ENCODE data around the gene PRRG4.
"Not testable (repeated sequence)": the region's sequence is repeated elsewhere in the genome, so short reads cannot be mapped to it uniquely, and the experiment has no call there.

Gene PRRG4

DNA sequence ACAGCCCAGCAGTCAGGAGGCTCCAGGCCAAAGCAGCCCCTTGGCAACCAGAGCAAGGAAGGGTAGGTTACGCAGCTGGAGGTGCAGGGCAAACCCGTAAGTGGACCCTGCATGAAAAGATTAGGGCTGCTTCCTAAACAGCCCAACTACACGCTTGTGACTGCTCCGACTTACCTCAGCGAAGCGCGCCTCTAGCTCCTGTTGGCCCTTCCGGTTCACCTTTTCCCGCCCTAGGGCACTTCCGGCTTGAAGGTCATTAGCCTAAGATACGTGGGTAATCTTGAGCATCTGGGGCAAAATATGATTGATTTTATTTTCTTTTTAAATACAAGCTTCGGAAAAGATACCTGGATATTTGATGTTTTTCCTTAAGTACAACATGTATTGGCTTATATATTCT, 35.3 kb upstream of the PRRG4 start, which contains the start of gene CCDC73:
Gene CCDC73 (minus strand): TSS at position 224 of the 400 bp plus-strand sequence. CDS start 34,419 bp downstream, outside the sequence.
- no peaks in the 10 kb centered on the region for H3K9me3 ChIP-seq (ENCODE audit: low read depth, low read length)

DNA sequence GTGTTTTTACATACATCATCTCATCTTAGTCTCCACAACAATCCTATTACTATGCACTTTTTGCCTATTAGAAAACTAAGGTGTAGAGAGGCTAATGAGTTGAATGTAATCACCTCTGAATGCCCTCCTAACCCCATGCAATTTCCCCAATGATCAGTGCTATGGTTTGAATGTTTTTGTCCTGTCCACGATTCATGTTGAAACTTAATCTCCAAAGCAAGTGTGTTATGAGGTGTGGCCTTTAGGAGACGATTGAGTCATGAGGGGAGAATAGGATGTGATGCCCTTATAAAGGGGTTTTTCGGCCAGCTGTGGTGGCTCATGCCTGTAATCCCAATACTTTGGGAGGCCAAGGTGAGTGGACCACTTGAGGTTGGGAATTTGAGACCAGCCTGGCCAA, 33.3 kb upstream of the PRRG4 start:
- Histone ChIP-seq H3K4me3 (no peak overlapping the region), H3K9ac (ENCODE audit: insufficient read length) (no peak overlapping the region), H3K36me3 (ENCODE audit: insufficient read depth, low read length) (no peaks in the 10 kb centered on the region), H3K27ac (no peak overlapping the region), H3K9me3 (ENCODE audit: low read depth, low read length) (no peaks in the 10 kb centered on the region)
- DNase-seq (ENCODE audit: low read depth, low spot score) = no peak
- TF ChIP-seq POLR2AphosphoS5 (IDR thresholded peaks at IDR 0.05; ENCODE audit: borderline replicate concordance, low read depth, low read length) = no peak
- TF ChIP-seq EZH2 (IDR thresholded peaks at IDR 0.05) = no peak
- no peak for TF ChIP-seq FOXP2 (optimal IDR thresholded peaks at IDR 0.05; ENCODE audit: control extremely low read depth, extremely low read length, insufficient read depth)

More for the DNA sequence above, 35.3 kb upstream of the PRRG4 start, which contains the start of gene CCDC73:
- TF ChIP-seq POLR2AphosphoS5 (IDR thresholded peaks at IDR 0.05; ENCODE audit: borderline replicate concordance, low read depth, low read length) (no peak), EZH2 (IDR thresholded peaks at IDR 0.05) (no peak), FOXP2 (optimal IDR thresholded peaks at IDR 0.05; ENCODE audit: control extremely low read depth, extremely low read length, insufficient read depth) (no peak)
- H3K9ac ChIP-seq (ENCODE audit: insufficient read length) = no peak within 1 kb of the TSS
- H3K27ac ChIP-seq = no peak within 1 kb of the TSS
- no peak for DNase-seq (ENCODE audit: low read depth, low spot score)
- H3K4me3 ChIP-seq = no peak within 1 kb of the TSS
- H3K36me3 ChIP-seq (ENCODE audit: insufficient read depth, low read length) = no peaks in the 10 kb centered on the region

DNA sequence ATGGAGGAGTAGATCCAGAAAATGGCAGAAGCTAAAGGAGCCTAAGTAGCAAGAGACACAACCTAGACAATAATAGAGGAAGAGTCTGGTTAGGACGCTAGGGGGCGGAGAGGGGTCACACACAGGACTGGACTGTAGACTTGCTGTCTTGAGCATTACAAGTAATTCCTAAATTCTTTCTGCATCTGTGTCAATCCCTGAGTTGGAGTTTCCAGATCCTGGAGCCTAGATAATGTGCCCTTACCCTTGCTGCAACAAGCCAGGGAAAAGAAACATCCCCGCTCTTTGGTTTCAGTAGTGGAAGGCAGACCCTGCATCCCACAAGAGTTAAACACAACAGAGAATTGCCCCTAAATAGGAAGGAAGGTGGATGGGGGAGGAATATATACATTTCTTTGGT, 20.4 kb upstream of the PRRG4 start:
- no peak overlapping the region for H3K4me3 ChIP-seq
- TF ChIP-seq EZH2 (IDR thresholded peaks at IDR 0.05) (no peak), POLR2AphosphoS5 (IDR thresholded peaks at IDR 0.05; ENCODE audit: borderline replicate concordance, low read depth, low read length) (no peak), FOXP2 (optimal IDR thresholded peaks at IDR 0.05; ENCODE audit: control extremely low read depth, extremely low read length, insufficient read depth) (no peak)
- peak; percentile 39 for DNase-seq (ENCODE audit: low read depth, low spot score)
- no peaks in the 10 kb centered on the region for H3K9me3 ChIP-seq (ENCODE audit: low read depth, low read length)
- H3K36me3 ChIP-seq (ENCODE audit: insufficient read depth, low read length) = no peaks in the 10 kb centered on the region
- no peak overlapping the region for H3K9ac ChIP-seq (ENCODE audit: insufficient read length)
- H3K27ac ChIP-seq = no peak overlapping the region

DNA sequence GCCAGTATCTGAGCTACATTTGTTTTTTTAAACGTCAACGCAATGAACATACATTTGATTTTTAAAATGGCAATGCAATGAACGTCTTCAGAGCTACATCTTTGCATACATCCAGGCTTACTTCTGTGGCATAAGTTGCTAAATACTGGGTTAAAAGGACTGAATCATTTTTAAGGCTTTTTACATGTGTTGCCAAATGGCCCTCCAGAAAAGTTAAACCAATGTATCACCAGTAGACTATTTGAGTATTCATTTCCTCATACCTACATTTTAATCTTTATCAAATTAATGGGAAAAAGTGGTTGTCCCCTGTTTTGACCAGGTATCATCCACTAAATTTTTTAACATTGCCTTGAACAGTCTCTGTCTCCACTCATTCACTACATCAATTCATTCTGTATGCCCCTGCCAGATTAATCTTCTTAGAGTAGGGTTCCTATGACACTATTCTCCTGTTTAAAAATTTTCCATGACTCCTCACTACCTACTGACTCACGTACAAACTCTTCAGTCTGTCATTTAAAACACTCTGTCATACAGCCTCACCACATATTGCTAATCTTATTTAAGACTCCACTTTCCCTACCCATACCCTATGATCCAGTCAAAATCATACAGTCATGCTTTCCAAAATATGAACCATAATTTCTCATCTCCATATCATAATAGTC, 12.4 kb upstream of the PRRG4 start:
- H3K4me3 ChIP-seq = no peak overlapping the region
- no peak for TF ChIP-seq EZH2 (IDR thresholded peaks at IDR 0.05)
- no peak overlapping the region for H3K27ac ChIP-seq
- no peak for DNase-seq (ENCODE audit: low read depth, low spot score)
- no peak overlapping the region for H3K9ac ChIP-seq (ENCODE audit: insufficient read length)
- no peaks in the 10 kb centered on the region for H3K36me3 ChIP-seq (ENCODE audit: insufficient read depth, low read length)
- no peaks in the 10 kb centered on the region for H3K9me3 ChIP-seq (ENCODE audit: low read depth, low read length)

DNA sequence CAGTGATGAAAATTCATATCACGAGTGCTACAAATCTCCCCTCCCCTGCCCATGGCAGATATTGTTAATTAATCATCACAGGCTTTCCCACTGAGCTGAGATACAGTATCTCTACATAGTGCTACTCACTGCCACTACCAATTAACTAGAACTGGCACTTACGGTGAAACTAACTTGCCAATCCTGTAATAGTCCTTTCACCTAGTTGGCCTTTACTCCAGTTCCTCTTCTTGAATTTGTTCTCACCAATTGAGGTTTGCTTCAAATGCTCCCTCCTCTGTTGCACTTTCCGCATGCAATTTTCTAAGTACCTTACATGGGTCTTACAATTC, 11.9 kb upstream of the PRRG4 start:
- Histone ChIP-seq H3K36me3 (ENCODE audit: insufficient read depth, low read length) (no peaks in the 10 kb centered on the region), H3K4me3 (no peak overlapping the region), H3K9me3 (ENCODE audit: low read depth, low read length) (no peaks in the 10 kb centered on the region), H3K9ac (ENCODE audit: insufficient read length) (no peak overlapping the region), H3K27ac (no peak overlapping the region)
- DNase-seq (ENCODE audit: low read depth, low spot score) = no peak
- TF ChIP-seq EZH2 (IDR thresholded peaks at IDR 0.05) (no peak), POLR2AphosphoS5 (IDR thresholded peaks at IDR 0.05; ENCODE audit: borderline replicate concordance, low read depth, low read length) (no peak), FOXP2 (optimal IDR thresholded peaks at IDR 0.05; ENCODE audit: control extremely low read depth, extremely low read length, insufficient read depth) (no peak)

DNA sequence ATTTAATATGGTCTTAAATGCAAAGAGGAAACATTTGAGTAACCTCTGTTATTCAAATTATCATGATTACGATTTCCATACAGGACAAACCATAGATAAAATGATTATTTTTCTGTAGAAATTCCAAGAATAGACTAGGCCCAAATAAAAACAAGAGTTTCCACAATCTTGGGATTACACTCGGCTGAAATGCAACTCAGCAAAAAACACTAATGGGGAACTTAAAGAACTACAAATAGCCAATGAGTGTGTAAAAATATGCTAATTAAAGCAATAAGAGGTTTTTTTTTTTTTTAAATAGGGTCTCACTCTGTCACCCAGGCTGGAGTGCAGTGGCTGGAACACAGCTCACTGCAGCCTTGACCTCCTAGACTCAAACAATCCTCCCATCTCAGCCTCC, 10.5 kb upstream of the PRRG4 start:
- no peak for DNase-seq (ENCODE audit: low read depth, low spot score)
- H3K4me3 ChIP-seq = no peak overlapping the region
- TF ChIP-seq EZH2 (IDR thresholded peaks at IDR 0.05) = no peak
- no peak for TF ChIP-seq POLR2AphosphoS5 (IDR thresholded peaks at IDR 0.05; ENCODE audit: borderline replicate concordance, low read depth, low read length)
- TF ChIP-seq FOXP2 (optimal IDR thresholded peaks at IDR 0.05; ENCODE audit: control extremely low read depth, extremely low read length, insufficient read depth) = no peak
- H3K9me3 ChIP-seq (ENCODE audit: low read depth, low read length) = no peaks in the 10 kb centered on the region
- H3K9ac ChIP-seq (ENCODE audit: insufficient read length) = no peak overlapping the region
- H3K27ac ChIP-seq = no peak overlapping the region
- no peaks in the 10 kb centered on the region for H3K36me3 ChIP-seq (ENCODE audit: insufficient read depth, low read length)

DNA sequence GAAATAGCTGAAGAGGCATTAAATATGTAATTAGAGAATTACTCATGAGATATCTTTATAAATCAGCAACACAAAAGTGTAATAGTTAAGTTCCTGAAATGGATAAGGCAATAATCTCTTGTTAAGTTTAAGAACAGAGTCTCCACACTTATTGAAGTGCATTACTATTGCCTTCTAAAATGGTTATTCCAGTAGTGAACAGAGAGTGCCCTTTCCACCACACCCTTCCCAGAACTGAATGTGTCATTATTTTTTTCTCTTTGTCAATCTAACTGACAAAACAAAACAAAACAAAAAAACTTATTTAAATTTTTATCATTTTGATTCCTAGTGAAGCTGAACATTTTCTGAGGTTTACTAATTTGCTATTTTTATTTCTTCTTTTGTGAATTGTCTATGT, 9.2 kb upstream of the PRRG4 start:
- no peak overlapping the region for H3K9ac ChIP-seq (ENCODE audit: insufficient read length)
- DNase-seq (ENCODE audit: low read depth, low spot score) = no peak
- no peak overlapping the region for H3K4me3 ChIP-seq
- H3K27ac ChIP-seq = no peak overlapping the region
- no peak for TF ChIP-seq FOXP2 (optimal IDR thresholded peaks at IDR 0.05; ENCODE audit: control extremely low read depth, extremely low read length, insufficient read depth)
- TF ChIP-seq POLR2AphosphoS5 (IDR thresholded peaks at IDR 0.05; ENCODE audit: borderline replicate concordance, low read depth, low read length) = no peak
- no peak for TF ChIP-seq EZH2 (IDR thresholded peaks at IDR 0.05)
- H3K36me3 ChIP-seq (ENCODE audit: insufficient read depth, low read length) = no peaks in the 10 kb centered on the region
- H3K9me3 ChIP-seq (ENCODE audit: low read depth, low read length) = no peaks in the 10 kb centered on the region

DNA sequence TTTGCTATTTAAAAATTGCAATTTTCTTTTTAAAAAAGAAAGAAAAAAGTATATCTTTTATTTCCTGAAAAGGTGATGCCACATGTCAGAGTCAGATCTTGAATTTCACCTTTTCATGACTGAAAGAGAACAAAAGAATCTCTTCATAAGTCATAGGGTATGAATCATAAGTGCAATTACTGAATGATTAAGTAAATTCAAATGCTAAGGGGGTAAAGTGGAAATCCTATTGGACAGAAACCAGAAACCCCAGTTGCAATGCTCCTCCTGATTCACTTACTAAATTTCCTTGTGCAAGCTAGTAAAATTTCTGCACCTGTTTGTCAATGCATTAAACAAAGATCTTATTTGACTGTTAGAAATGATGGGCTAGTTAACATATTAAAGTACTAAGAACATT, 8.2 kb upstream of the PRRG4 start:
- TF ChIP-seq POLR2AphosphoS5 (IDR thresholded peaks at IDR 0.05; ENCODE audit: borderline replicate concordance, low read depth, low read length) = no peak
- TF ChIP-seq FOXP2 (optimal IDR thresholded peaks at IDR 0.05; ENCODE audit: control extremely low read depth, extremely low read length, insufficient read depth) = no peak
- TF ChIP-seq EZH2 (IDR thresholded peaks at IDR 0.05) = no peak
- DNase-seq (ENCODE audit: low read depth, low spot score) = no peak
- Histone ChIP-seq H3K9me3 (ENCODE audit: low read depth, low read length) (no peaks in the 10 kb centered on the region), H3K9ac (ENCODE audit: insufficient read length) (no peak overlapping the region), H3K27ac (no peak overlapping the region), H3K4me3 (no peak overlapping the region), H3K36me3 (ENCODE audit: insufficient read depth, low read length) (no peaks in the 10 kb centered on the region)

DNA sequence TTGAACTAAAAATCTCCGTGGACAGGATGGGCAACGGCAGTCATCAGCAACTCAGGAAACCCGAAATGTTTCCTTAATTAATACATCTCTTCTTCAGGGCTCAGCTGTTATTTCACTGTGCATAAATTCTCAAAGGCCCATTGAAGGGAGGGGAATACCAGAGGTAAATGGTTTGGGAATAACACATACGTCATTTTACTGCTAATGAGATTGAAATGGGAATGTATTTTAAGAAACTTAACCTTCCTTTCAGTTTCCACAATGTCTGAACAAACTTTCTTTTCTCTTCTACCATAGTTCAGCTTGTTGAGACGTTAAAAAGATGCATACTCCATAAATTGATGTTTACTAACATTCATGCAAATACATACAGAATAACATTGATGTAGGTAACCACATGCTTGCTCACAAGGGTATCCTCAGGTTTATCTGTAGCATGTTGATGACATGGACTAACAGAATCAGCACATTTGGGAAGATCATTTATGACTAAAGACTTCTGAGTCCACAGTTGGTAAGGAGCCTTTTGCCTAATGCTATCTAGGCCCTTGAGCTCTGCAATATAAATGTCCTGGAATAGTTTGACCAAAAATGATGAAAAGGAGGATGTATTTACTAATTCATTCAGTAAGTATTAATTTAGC, 7.7 kb upstream of the PRRG4 start:
- TF ChIP-seq EZH2 (IDR thresholded peaks at IDR 0.05) = no peak
- TF ChIP-seq POLR2AphosphoS5 (IDR thresholded peaks at IDR 0.05; ENCODE audit: borderline replicate concordance, low read depth, low read length) = no peak
- no peak for TF ChIP-seq FOXP2 (optimal IDR thresholded peaks at IDR 0.05; ENCODE audit: control extremely low read depth, extremely low read length, insufficient read depth)
- Histone ChIP-seq H3K9ac (ENCODE audit: insufficient read length) (no peak overlapping the region), H3K27ac (no peak overlapping the region), H3K36me3 (ENCODE audit: insufficient read depth, low read length) (no peaks in the 10 kb centered on the region), H3K9me3 (ENCODE audit: low read depth, low read length) (no peaks in the 10 kb centered on the region), H3K4me3 (no peak overlapping the region)
- DNase-seq (ENCODE audit: low read depth, low spot score) = no peak

DNA sequence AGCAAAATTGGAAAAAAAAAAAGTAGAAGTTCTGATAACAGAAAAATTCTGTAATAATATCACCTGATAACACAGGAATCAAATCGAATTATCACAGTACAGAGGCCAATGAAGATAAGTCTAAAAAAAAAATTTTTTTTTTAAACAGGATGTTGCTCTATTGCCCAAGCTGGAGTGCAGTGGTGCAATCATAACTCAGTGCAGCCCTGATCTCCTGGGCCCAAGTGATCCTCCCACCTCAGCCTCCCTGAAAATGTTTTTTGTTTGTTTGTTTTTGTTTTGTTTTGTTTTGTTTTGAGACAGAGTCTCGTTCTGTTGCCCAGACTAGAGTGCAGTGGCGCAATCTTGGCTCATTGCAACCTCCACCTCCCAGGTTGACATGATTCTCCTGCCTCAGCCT, 6.1 kb upstream of the PRRG4 start:
- not testable (repeated sequence) for H3K9ac ChIP-seq (ENCODE audit: insufficient read length); H3K36me3 ChIP-seq (ENCODE audit: insufficient read depth, low read length); H3K4me3 ChIP-seq; DNase-seq (ENCODE audit: low read depth, low spot score); H3K9me3 ChIP-seq (ENCODE audit: low read depth, low read length); H3K27ac ChIP-seq

Data from SK-N-MC (cell line).